Activated CD4-positive, alpha-beta T cell treated with anti-CD3 and anti-CD28 coated beads, Interleukin-2, amount 10 ng/mL, durations not matched to agents 24 days and 14 days (primary cell): ENCODE measurements around the gene HIRIP3. TPM values are rescaled to one million over a fixed set of nuclear protein-coding genes. Genes with fewer than 3 reads are reported as not detected.

ENCODE experiments used
- DNase-seq: peaks from one replicate; pipeline ENCODE4 v3.0.0; 2022
- H3K27ac Mint-ChIP-seq: one replicate; pipeline ENCODE4 v1.8.0; 2022; ENCODE audit warnings: mild to moderate bottlenecking, mixed read lengths
- H3K27me3 Mint-ChIP-seq: one replicate; pipeline ENCODE4 v1.8.0; 2022; ENCODE audit warnings: mixed read lengths
- H3K36me3 Mint-ChIP-seq: one replicate; pipeline ENCODE4 v1.8.0; 2022; ENCODE audit warnings: low read depth, mild to moderate bottlenecking, mixed read lengths
- H3K4me1 Mint-ChIP-seq: one replicate; pipeline ENCODE4 v1.8.0; 2021; ENCODE audit warnings: mixed read lengths
- H3K4me3 Mint-ChIP-seq: one replicate; pipeline ENCODE4 v1.8.0; 2022; ENCODE audit warnings: mild to moderate bottlenecking, moderate library complexity, mixed read lengths
- H3K9me3 Mint-ChIP-seq: one replicate; pipeline ENCODE4 v1.8.0; 2021; ENCODE audit warnings: mixed read lengths
- intact Hi-C: fragments of 100-400 bp; cut with micrococcal nuclease; formaldehyde crosslinking; loops from one replicate; pipeline ENCODE4 v1.15.1; 2023
- total RNA-seq: library from RNA; stranded (reverse); gene quantifications from 2 replicates; pipeline ENCODE4 v1.2.3, GENCODE V29; 2022

The HIRIP3 gene
- total RNA-seq, 1 donor from 2014 or later = 47.7 TPM

- peaks cover 32% of the 10 kb centered on the region for H3K36me3 Mint-ChIP-seq
- peak overlapping the region; percentile 91 for H3K4me3 Mint-ChIP-seq
- H3K27ac Mint-ChIP-seq = peak overlapping the region; percentile 13
- H3K4me1 Mint-ChIP-seq = peaks cover 30% of the 10 kb centered on the region
- intact Hi-C loops = loop anchor here (10.0 kb wide), 1 partner anchor 111 kb away; the partner anchor contains the start of gene CDIPT
- no peaks in the 10 kb centered on the region for H3K27me3 Mint-ChIP-seq
- DNase-seq = peak; percentile 62
- no peaks in the 10 kb centered on the region for H3K9me3 Mint-ChIP-seq
Observed at GRCh38 chr16:29975811-29976511, 19.5 kb downstream of the HIRIP3 start.

GRCh38 chr16:29975134-29975538 is 20.3 kb downstream of the HIRIP3 start:
- Mint-ChIP-seq H3K9me3 (no peaks in the 10 kb centered on the region), H3K36me3 (peaks cover 30% of the 10 kb centered on the region), H3K27ac (peak overlapping the region; percentile 80), H3K4me3 (peak overlapping the region; percentile 91), H3K27me3 (no peaks in the 10 kb centered on the region), H3K4me1 (peaks cover 30% of the 10 kb centered on the region)
- no peak for DNase-seq
- intact Hi-C loops = loop anchor here (10.0 kb wide), 1 partner anchor 110 kb away; the partner anchor contains the start of gene CDIPT

GRCh38 chr16:29974291-29975133 is 20.9 kb downstream of the HIRIP3 start:
- peaks cover 30% of the 10 kb centered on the region for H3K4me1 Mint-ChIP-seq
- intact Hi-C loops = loop anchor here (10.0 kb wide), 1 partner anchor 110 kb away; the partner anchor contains the start of gene CDIPT
- H3K27ac Mint-ChIP-seq = peak overlapping the region; percentile 80
- no peaks in the 10 kb centered on the region for H3K27me3 Mint-ChIP-seq
- peak; percentile 72 for DNase-seq
- H3K4me3 Mint-ChIP-seq = peak overlapping the region; percentile 91
- H3K9me3 Mint-ChIP-seq = no peaks in the 10 kb centered on the region
- H3K36me3 Mint-ChIP-seq = peaks cover 28% of the 10 kb centered on the region

GRCh38 chr16:29973384-29974246 is 21.8 kb downstream of the HIRIP3 start, which contains the start of gene TAOK2:
Gene TAOK2, plus strand, starts transcription at chr16:29973868. Its CDS starts 3,905 bp downstream, at chr16:29977773.
- Mint-ChIP-seq H3K27ac (peak within 1 kb of the TSS; percentile 95), H3K9me3 (no peaks in the 10 kb centered on the region), H3K4me3 (peak within 1 kb of the TSS; percentile 91), H3K4me1 (peaks cover 30% of the 10 kb centered on the region), H3K27me3 (no peaks in the 10 kb centered on the region), H3K36me3 (peaks cover 27% of the 10 kb centered on the region)
- intact Hi-C loops = loop anchor here (1.0 to 10.0 kb wide), 5 partner anchors 11 to 157 kb away; partner anchors contain the start of genes CDIPT, INO80E, KCTD13 and PAGR1
- DNase-seq = peak; percentile 99

- intact Hi-C loops = loop anchor here (1.0 to 10.0 kb wide), 5 partner anchors 11 to 156 kb away; partner anchors contain the start of genes CDIPT, INO80E, KCTD13 and PAGR1
- no peaks in the 10 kb centered on the region for H3K27me3 Mint-ChIP-seq
- peaks cover 26% of the 10 kb centered on the region for H3K36me3 Mint-ChIP-seq
- H3K4me1 Mint-ChIP-seq = peaks cover 30% of the 10 kb centered on the region
- H3K4me3 Mint-ChIP-seq = peak overlapping the region; percentile 91
- peak overlapping the region; percentile 95 for H3K27ac Mint-ChIP-seq
- H3K9me3 Mint-ChIP-seq = no peaks in the 10 kb centered on the region
- no peak for DNase-seq
Observed at GRCh38 chr16:29972992-29973383, 22.4 kb downstream of the HIRIP3 start.

- intact Hi-C loops = loop anchor here (2.0 to 10.0 kb wide), 2 partner anchors 108 to 156 kb away; partner anchors contain the start of genes CDIPT and PAGR1
- Mint-ChIP-seq H3K9me3 (no peaks in the 10 kb centered on the region), H3K36me3 (peaks cover 22% of the 10 kb centered on the region), H3K27me3 (no peaks in the 10 kb centered on the region), H3K27ac (peak overlapping the region; percentile 23), H3K4me1 (peaks cover 30% of the 10 kb centered on the region), H3K4me3 (peak overlapping the region; percentile 9)
- peak; percentile 61 for DNase-seq
Observed at GRCh38 chr16:29972500-29972899, 22.9 kb downstream of the HIRIP3 start.

- H3K27me3 Mint-ChIP-seq = no peaks in the 10 kb centered on the region
- peaks cover 23% of the 10 kb centered on the region for H3K4me1 Mint-ChIP-seq
- intact Hi-C loops = loop anchor here (10.0 kb wide), 1 partner anchor 107 kb away; the partner anchor contains the start of gene CDIPT
- no peaks in the 10 kb centered on the region for H3K9me3 Mint-ChIP-seq
- peaks cover 22% of the 10 kb centered on the region for H3K36me3 Mint-ChIP-seq
- H3K4me3 Mint-ChIP-seq = no peak overlapping the region
- no peak for DNase-seq
- no peak overlapping the region for H3K27ac Mint-ChIP-seq
Observed at GRCh38 chr16:29971304-29971703, 24.1 kb downstream of the HIRIP3 start.

- H3K4me1 Mint-ChIP-seq = peaks cover 3% of the 10 kb centered on the region
- H3K9me3 Mint-ChIP-seq = no peaks in the 10 kb centered on the region
- H3K27me3 Mint-ChIP-seq = no peaks in the 10 kb centered on the region
- intact Hi-C loops = no loop called here
- H3K4me3 Mint-ChIP-seq = no peak overlapping the region
- H3K36me3 Mint-ChIP-seq = peaks cover 29% of the 10 kb centered on the region
- H3K27ac Mint-ChIP-seq = no peak overlapping the region
- DNase-seq = no peak
Observed at GRCh38 chr16:29968205-29968604, 27.2 kb downstream of the HIRIP3 start.

GRCh38 chr16:29963021-29963743 is 32.2 kb downstream of the HIRIP3 start:
- H3K4me1 Mint-ChIP-seq = peaks cover 15% of the 10 kb centered on the region
- intact Hi-C loops = no loop called here
- peaks cover 10% of the 10 kb centered on the region for H3K36me3 Mint-ChIP-seq
- peak overlapping the region; percentile 87 for H3K27ac Mint-ChIP-seq
- peak overlapping the region; percentile 92 for H3K4me3 Mint-ChIP-seq
- peak; percentile 64 for DNase-seq
- no peaks in the 10 kb centered on the region for H3K27me3 Mint-ChIP-seq
- no peaks in the 10 kb centered on the region for H3K9me3 Mint-ChIP-seq

- Mint-ChIP-seq H3K36me3 (peaks cover 10% of the 10 kb centered on the region), H3K4me3 (peak overlapping the region; percentile 92), H3K27ac (peak overlapping the region; percentile 87), H3K4me1 (peaks cover 15% of the 10 kb centered on the region), H3K9me3 (no peaks in the 10 kb centered on the region), H3K27me3 (no peaks in the 10 kb centered on the region)
- no peak for DNase-seq
- intact Hi-C loops = loop anchor here (1.0 kb wide), 2 partner anchors 11 to 34 kb away; partner anchors contain the start of genes INO80E and TAOK2
Observed at GRCh38 chr16:29962344-29962994, 32.9 kb downstream of the HIRIP3 start.

- peak within 1 kb of the TSS; percentile 87 for H3K27ac Mint-ChIP-seq
- H3K9me3 Mint-ChIP-seq = no peaks in the 10 kb centered on the region
- H3K36me3 Mint-ChIP-seq = peaks cover 10% of the 10 kb centered on the region
- H3K4me3 Mint-ChIP-seq = peak within 1 kb of the TSS; percentile 92
- intact Hi-C loops = loop anchor here (1.0 kb wide), 3 partner anchors 12 to 36 kb away; partner anchors contain the start of genes INO80E and TAOK2
- H3K27me3 Mint-ChIP-seq = no peaks in the 10 kb centered on the region
- peaks cover 15% of the 10 kb centered on the region for H3K4me1 Mint-ChIP-seq
- DNase-seq = peak; percentile 99
Observed at GRCh38 chr16:29961479-29962343, 33.7 kb downstream of the HIRIP3 start, which contains the start of gene TMEM219. Gene TMEM219, plus strand, starts transcription at chr16:29962079. Its CDS starts 1,065 bp downstream, at chr16:29963144.
